ENCODE results near the gene EPHB2.

GRCh38 chr1:22829309-22829989 is 118.8 kb downstream of the EPHB2 start:
- no peak for TF ChIP-seq MAX (IDR thresholded peaks at IDR 0.05)
- no peak for TF ChIP-seq POLR2A (IDR thresholded peaks at IDR 0.05; ENCODE audit: control extremely low read depth in 1 of 2, low read depth in 2 of 2, low read length in 2 of 2)
- no peak for TF ChIP-seq JUN (IDR thresholded peaks at IDR 0.05; ENCODE audit: low read depth, low read length)
- TF ChIP-seq CTCF (IDR thresholded peaks at IDR 0.05; ENCODE audit: control extremely low read depth in 1 of 3, insufficient read depth in 1 of 3, low read depth in 1 of 3, low read length in 3 of 3): no peak
- TF ChIP-seq POLR2AphosphoS5 (IDR thresholded peaks at IDR 0.05; ENCODE audit: low read depth, low read length): no peak
- TF ChIP-seq EZH2 (IDR thresholded peaks at IDR 0.05; ENCODE audit: low read depth, low read length, severe bottlenecking): no peak
- TF ChIP-seq TAF7 (optimal IDR thresholded peaks at IDR 0.05; ENCODE audit: borderline replicate concordance, low read depth, low read length): no peak
- no peak for TF ChIP-seq KDM5A (IDR thresholded peaks at IDR 0.05; ENCODE audit: low read length)
- TF ChIP-seq RAD21 (IDR thresholded peaks at IDR 0.05 in 1 of 2, conservative IDR thresholded peaks at IDR 0.05 in 1 of 2; ENCODE audit: low read depth in 2 of 2, low read length in 2 of 2): no peak
- TF ChIP-seq E2F6 (IDR thresholded peaks at IDR 0.05): no peak
- no peak for TF ChIP-seq USF2 (IDR thresholded peaks at IDR 0.05; ENCODE audit: low read length)
